GM19239 (cell line): ENCODE results near the gene IL13.
"Not testable (repeated sequence)": the region's sequence is repeated elsewhere in the genome, so short reads cannot be mapped to it uniquely, and the experiment has no call there.

Source experiments
- DNase-seq: peaks from one replicate; pipeline ENCODE4 v3.0.0; 2011; ENCODE audit warnings: low spot score; ENCODE audit not compliant: insufficient read length
- FAIRE-seq: peaks from 2 replicates; lab custom pipeline; 2011; peaks lifted over from hg19 to GRCh38; lab: Jason Lieb, UNC

The IL13 gene

GRCh38 chr5:132686193-132686592, 28.2 kb downstream of the IL13 start:
- DNase-seq (no peak), FAIRE-seq (no peak)

- no peak for DNase-seq
- FAIRE-seq = peak; percentile 58
Measured at GRCh38 chr5:132687995-132688394, 30.0 kb downstream of the IL13 start.

GRCh38 chr5:132688536-132689339, 30.8 kb downstream of the IL13 start:
- FAIRE-seq (peak; percentile 83), DNase-seq (no peak)

GRCh38 chr5:132689513-132689912, 31.5 kb downstream of the IL13 start:
- no peak for FAIRE-seq
- no peak for DNase-seq

- no peak for DNase-seq
- FAIRE-seq = no peak
Measured at GRCh38 chr5:132690156-132690555, 32.2 kb downstream of the IL13 start.

GRCh38 chr5:132691755-132692631, 34.0 kb downstream of the IL13 start:
- FAIRE-seq = peak; percentile 48
- DNase-seq = not testable (repeated sequence)

GRCh38 chr5:132692632-132692967, 34.6 kb downstream of the IL13 start:
- no peak for DNase-seq
- no peak for FAIRE-seq

GRCh38 chr5:132695956-132696355, 38.0 kb downstream of the IL13 start:
- DNase-seq = no peak

GRCh38 chr5:132704875-132705274, 46.9 kb downstream of the IL13 start:
- FAIRE-seq (peak; percentile 4), DNase-seq (no peak)

More at GRCh38 chr5:132695956-132696355, 38.0 kb downstream of the IL13 start:
- FAIRE-seq = no peak

GRCh38 chr5:132708645-132709044, 50.7 kb downstream of the IL13 start:
- no peak for DNase-seq
- FAIRE-seq = peak; percentile 23
